Cardiac fibroblast (primary cell): ENCODE results near the gene GLI3.

Experiments used
- DNase-seq, 2 donors: peaks; one replicate each; pipeline versions ENCODE4 v3.0.0 to v3.0.0-alpha.2; 2010; ENCODE audit warnings: low read depth in 2 of 2
- H3K4me3 ChIP-seq, 2 donors: replicated peaks in 1 of 2; 1 replicate in 1 of 2; 2 replicates in 1 of 2; pipeline ENCODE4 v1.5.1; 2011; ENCODE audit warnings: low read depth in 2 of 2, low read length in 2 of 2, mild to moderate bottlenecking in 2 of 2, moderate library complexity in 1 of 2
- TF ChIP-seq, protein P1 (sequence below): IDR thresholded peaks from one replicate; pipeline ENCODE4 v1.5.1; 2011; ENCODE audit warnings: low read depth, mild to moderate bottlenecking, low read length, inconsistent platforms

Gene GLI3

GRCh38 chr7:42168512-42168911 lies 68.5 kb downstream of the GLI3 start:
- TF ChIP-seq, protein P1, sequence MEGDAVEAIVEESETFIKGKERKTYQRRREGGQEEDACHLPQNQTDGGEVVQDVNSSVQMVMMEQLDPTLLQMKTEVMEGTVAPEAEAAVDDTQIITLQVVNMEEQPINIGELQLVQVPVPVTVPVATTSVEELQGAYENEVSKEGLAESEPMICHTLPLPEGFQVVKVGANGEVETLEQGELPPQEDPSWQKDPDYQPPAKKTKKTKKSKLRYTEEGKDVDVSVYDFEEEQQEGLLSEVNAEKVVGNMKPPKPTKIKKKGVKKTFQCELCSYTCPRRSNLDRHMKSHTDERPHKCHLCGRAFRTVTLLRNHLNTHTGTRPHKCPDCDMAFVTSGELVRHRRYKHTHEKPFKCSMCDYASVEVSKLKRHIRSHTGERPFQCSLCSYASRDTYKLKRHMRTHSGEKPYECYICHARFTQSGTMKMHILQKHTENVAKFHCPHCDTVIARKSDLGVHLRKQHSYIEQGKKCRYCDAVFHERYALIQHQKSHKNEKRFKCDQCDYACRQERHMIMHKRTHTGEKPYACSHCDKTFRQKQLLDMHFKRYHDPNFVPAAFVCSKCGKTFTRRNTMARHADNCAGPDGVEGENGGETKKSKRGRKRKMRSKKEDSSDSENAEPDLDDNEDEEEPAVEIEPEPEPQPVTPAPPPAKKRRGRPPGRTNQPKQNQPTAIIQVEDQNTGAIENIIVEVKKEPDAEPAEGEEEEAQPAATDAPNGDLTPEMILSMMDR, result no peak
- no peak overlapping the region for H3K4me3 ChIP-seq
- no peak for DNase-seq

GRCh38 chr7:42167631-42168236 lies 69.3 kb downstream of the GLI3 start:
- TF ChIP-seq, protein P1, result no peak
- no peak overlapping the region for H3K4me3 ChIP-seq
- DNase-seq, result no peak

DNA sequence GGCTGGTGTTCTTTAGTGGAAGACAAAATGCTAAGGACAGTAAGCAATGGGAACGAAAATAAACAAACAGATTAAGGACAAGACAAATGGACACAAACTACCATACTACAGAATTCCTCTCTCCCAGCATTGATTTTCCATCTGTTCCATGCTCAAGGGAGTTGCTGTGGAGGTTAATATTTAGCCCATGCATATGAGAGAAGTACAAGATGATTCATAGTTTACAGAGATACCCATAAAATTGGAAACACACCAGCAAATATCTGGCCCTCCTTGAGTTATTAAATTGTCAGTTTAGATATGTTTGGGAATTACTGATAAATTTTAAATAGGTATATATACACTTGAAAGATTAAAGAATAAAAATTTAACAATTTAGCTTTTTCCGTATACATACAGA lies 69.8 kb downstream of the GLI3 start:
- TF ChIP-seq, protein P1, result no peak
- DNase-seq, result no peak

GRCh38 chr7:42164881-42165428 lies 72.1 kb downstream of the GLI3 start:
- DNase-seq, result no peak
- no peak overlapping the region for H3K4me3 ChIP-seq
- TF ChIP-seq, protein P1, result no peak

More for the DNA sequence above, 69.8 kb downstream of the GLI3 start:
- H3K4me3 ChIP-seq, result no peak overlapping the region

GRCh38 chr7:42162560-42163325 lies 74.3 kb downstream of the GLI3 start:
- no peak for DNase-seq
- H3K4me3 ChIP-seq, result no peak overlapping the region
- TF ChIP-seq, protein P1, result no peak

- DNase-seq, result peak; percentile 52 to 85
- H3K4me3 ChIP-seq, result no peak overlapping the region
Measured at GRCh38 chr7:42161719-42162118, 75.3 kb downstream of the GLI3 start.

More at GRCh38 chr7:42161719-42162118, 75.3 kb downstream of the GLI3 start:
- TF ChIP-seq, protein P1, result no peak
